H54 (cell line): ENCODE data around the gene ODAD3.
"Not testable (repeated sequence)": the region's sequence is repeated elsewhere in the genome, so short reads cannot be mapped to it uniquely, and the experiment has no call there.

Source experiments
- DNase-seq: peaks from one replicate; pipeline ENCODE4 v3.0.0; 2011; ENCODE audit warnings: low spot score, mixed read lengths; ENCODE audit not compliant: insufficient read length
- FAIRE-seq: peaks from 3 replicates; lab custom pipeline; 2011; peaks lifted over from hg19 to GRCh38; lab: Jason Lieb, UNC
- POLR2A ChIP-seq: IDR thresholded peaks from 2 replicates; pipeline ENCODE4 v1.6.1; 2011; ENCODE audit warnings: low read depth, mild to moderate bottlenecking, low read length

Gene ODAD3

DNA sequence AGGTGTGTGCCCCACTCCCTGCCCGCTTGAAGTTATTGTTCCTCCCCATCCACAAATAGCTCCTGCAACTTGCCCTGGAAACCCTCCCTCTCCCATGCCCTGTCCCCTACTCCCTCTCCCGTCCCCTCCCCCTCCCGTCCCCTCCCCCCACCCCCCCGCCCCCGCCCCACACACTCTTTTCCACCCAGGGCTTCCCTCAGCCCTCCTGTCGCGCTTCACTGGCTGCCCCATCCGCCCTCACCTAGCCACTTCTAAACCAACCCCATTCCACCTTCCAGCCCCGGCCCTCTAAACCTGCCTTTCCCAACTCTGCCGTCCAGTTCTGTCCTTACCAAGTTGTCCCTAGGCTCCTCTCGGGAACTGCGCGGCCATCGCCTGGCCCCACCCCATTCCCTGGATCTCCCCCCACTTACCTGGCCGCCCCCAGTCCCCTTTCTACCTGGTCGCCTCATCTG, 16.8 kb downstream of the ODAD3 start:
- no peak for FAIRE-seq
- TF ChIP-seq POLR2A, result no peak
- DNase-seq, result no peak

DNA sequence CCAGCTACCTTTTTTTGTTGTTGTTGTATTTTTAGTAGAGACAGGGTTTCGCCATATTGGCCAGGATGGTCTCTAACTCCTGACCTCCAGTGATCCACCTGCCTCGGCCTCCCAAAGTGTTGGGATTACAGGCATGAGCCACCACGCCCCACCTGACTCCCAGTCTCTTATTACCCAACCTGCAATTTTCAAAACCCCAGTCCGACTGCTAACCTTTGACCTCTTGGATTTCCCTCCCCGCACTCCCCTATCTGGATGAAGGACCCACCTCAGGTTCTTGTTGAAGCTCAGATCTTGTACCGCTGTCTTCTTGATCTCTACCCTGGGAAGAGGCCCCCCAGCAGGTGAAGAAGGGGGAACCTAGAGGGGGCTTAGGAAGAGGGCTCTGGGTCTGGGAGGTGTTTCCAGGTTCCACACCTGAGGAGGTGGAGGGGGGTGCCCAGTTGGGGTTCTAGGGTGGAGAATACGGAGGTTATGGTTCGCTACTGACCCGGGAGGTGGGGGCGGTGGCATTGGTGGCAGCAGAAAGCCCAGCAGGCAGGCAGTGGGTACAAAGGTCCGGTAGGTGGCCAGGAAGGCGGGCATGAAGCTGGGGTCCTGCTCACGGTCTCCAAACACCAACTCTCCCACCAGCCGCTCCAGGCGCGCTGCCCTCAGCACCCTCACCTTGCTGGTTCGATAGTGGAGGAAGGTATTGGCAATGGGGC, 18.4 kb downstream of the ODAD3 start:
- FAIRE-seq (no peak), DNase-seq (no peak)
- no peak for TF ChIP-seq POLR2A

DNA sequence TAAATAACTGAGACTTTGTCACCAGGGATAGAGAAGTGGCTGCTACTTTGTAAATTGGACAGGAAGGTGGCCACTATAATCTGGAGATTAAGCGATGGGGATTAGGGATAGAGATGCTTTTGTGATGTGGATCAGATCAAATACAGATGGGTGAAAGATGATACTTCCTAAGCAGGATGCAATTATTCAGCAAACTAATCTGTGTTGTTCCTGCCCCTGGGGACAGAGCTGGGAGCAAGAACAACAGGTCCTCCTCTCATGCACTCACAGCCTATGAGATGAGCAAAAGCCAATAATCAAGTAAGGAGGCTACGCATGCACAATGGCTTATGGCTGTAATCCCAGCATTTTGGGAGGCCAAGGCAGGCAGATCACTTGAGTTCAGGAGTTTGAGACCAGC, 20.4 kb downstream of the ODAD3 start:
- DNase-seq, result no peak
- FAIRE-seq, result no peak
- TF ChIP-seq POLR2A, result no peak

DNA sequence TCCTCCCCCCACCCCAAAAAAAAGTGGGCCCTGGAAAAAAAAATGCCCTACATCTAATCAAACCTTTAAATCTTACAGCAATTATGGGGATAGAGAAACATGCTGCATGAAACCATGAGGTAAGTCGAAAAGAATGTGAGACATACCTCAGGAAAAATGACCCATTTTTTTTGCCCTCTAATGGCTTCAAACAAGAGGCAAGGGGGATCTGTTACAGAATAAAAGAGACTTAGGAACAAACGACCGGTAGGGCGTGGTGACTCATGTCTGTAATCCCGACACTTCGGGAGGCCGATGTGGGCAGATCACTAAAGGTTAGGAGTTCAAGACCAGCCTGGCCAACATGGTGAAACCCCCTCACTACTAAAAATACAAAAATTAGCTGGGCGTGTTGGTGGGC, 24.2 kb downstream of the ODAD3 start:
- FAIRE-seq (peak; percentile 67), DNase-seq (peak; percentile 53)
- TF ChIP-seq POLR2A, result no peak

DNA sequence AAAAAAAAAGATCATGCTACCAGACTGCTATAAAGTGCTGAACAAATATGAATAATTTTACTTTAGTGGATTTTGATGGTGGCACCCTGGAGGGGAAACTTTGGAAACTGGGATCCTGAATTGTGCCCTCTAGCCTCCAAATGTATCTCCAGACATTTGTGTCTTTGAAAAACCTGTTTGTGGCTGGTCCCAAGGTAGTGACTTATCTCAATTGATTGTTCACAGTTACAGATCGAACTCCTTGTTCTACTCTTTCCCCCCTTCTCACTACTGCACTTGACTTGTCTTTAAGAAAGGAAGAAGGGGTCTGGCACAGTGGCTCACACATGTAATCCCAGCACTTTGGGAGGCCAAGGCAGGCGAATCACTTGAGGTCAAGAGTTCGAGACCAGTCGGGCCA, 26.3 kb downstream of the ODAD3 start:
- DNase-seq (no peak), FAIRE-seq (peak; percentile 15)
- no peak for TF ChIP-seq POLR2A

DNA sequence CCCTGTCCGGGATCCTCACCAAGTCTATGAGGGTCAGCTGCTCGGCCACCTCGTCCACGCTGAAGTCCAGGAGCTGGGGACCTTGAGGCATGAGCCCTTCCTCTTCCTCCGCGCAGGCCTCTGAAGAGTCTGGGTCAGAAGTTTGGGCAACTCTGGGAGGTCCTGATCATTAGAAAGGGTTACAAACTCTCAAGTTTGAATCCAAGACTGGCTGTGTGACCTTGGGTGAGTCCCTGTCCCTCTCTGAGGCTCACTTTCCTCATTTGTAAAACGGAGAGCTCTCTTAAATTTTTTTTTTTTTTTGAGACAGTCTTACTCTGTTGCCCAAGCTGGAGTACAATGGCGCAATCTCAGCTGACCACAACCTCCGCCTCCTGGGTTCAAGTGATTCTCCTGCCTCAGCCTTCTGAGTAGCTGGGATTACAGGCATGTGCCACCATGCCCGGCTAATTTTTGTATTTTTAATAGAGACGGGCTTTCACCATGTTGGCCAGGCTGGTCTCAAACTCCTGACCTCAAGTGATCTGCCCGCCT, 28.2 kb downstream of the ODAD3 start:
- not testable (repeated sequence) for DNase-seq, FAIRE-seq

DNA sequence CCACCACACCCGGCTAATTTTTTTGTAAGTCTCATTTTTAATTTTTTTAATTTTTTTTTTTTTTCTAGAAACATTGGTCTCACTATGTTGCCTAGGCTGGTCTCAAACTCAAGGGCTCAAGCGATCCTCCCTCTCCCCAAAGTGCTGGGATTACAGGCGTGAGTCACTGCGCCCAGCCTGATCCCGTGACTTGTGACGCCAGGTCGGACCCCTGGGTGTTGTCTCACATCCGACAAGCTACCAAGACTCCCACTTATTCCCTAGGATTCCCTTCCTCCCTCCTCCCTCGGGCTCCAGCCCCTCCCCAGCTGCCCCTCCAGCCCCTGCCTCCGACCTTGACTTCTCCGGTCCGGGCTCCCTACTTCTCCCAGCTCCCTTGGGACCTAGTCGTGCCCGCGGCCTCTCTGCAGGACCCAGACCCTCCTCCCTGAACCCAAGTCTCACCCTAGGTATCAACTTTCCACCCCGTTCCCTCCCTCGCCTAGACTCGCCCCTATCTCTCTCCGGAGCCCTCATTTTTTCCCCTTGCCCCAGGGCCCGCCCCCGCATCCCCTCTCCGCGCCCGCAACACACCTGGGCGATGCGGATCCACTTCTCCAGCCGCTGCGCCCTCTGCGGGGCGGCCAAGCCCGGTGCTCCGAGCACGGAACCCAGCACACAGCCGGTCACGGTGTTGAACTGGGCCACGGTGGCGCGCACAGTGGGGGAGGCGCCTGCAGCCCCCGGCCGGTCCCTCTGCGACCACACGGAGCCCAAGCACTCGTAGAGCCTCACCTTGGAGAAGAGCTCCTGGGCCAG, 28.9 kb downstream of the ODAD3 start:
- FAIRE-seq (no peak), DNase-seq (no peak)
- no peak for TF ChIP-seq POLR2A

DNA sequence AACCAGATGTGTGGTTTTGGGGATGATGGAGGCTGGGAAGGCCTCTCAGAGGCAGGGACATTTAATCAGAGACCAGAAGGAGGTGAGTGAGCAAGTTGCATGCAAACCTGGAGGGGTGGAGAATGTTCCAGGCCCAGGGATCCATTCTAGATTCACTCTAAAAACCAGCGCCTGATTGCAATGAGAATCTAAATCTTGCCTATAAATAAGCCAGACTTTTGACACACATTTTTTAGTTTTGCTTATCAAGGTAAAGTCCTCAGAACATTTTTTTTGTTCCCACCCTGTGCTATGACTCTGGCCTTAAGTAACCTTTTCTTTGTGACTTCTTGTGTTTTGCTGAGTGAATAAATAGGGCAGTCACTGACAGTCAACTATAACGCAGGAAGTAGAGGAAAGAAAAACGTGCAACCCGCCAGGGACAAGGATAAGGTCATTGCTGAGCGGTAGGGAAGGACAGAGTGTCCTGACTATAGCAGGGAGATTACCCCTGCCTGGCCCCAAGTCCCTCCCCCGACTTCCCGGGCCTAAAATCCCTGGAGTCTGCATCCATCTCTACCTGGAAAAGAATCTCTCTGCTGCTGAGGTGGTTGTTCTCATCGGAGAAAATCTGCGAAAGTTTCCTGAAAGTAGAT, 30.2 kb downstream of the ODAD3 start:
- FAIRE-seq, result no peak
- no peak for TF ChIP-seq POLR2A
- no peak for DNase-seq

DNA sequence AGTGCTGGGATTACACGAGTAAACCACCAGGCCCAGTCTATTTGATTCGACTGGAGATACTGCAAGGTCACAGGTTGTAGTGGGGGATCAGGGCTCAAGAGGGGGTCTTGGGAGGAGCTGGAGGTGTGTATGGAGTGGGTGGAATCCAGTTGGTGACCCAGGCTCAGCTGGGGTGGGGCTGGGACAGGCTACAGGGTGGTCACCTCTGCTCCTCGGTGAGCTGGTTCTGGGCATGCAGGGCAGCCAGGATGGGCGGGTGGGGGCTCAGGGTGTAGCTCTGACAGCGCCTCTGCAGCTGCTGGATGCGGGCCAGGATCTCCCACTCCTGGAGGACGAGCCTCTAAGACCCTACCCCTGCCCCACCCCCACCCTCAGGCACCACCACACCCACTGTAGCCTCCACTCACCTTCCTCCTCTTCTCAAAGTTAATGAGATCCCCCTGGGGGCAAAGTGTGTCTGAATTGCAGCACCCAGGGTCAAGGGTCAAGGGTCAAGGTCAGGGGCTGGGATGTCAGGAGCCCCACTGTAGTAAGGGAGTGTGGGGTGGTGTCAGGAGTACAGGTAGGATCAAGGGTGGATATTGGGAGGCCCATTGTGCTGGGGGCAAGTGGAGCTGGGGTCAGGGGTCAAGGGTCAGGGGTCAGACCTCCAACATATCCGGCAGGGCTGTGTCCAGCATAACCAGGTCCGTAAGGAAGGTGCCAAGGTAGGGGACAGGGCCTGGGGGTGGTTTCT, 32.9 kb downstream of the ODAD3 start:
- DNase-seq (no peak), FAIRE-seq (no peak)
- no peak for TF ChIP-seq POLR2A

DNA sequence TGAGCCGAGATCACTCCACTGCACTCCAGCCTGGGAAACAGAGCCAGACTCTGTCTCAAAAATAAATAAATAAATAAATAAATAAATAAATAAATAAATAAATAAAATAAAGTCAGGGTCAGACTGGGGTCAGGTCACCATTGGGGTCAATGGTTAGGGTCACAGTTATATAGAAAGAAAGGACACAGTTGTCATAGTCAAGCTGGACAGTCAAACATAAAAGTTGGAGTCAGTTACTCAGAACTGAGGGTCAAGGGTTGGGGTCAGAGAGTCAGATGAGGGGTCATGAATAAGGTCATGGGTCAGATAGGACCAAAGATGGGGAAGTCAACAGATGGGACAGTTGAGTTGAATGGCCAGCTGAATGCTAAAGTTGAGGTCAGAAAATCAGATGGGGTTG, 34.1 kb downstream of the ODAD3 start:
- no peak for TF ChIP-seq POLR2A
- FAIRE-seq (no peak), DNase-seq (no peak)

DNA sequence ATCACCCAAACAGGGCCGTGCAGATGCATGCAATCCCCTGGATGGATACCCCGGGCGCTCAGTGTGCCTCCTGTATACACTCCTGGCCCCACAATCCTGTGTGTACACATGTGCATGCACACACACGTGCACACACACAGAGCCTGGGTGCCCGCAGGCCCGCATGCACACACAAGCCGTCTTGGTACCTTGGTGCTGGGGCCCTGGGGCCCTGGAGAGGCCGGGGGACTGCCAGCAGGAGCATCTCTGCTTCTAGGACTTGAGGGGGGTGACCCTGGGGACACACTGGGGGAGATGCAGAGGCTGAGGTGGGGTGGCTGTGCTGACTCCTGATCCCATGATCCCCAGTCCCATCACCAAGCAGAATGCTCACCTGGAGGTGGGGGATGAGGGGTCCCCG, 35.3 kb downstream of the ODAD3 start:
- DNase-seq (no peak), FAIRE-seq (no peak)
- no peak for TF ChIP-seq POLR2A

DNA sequence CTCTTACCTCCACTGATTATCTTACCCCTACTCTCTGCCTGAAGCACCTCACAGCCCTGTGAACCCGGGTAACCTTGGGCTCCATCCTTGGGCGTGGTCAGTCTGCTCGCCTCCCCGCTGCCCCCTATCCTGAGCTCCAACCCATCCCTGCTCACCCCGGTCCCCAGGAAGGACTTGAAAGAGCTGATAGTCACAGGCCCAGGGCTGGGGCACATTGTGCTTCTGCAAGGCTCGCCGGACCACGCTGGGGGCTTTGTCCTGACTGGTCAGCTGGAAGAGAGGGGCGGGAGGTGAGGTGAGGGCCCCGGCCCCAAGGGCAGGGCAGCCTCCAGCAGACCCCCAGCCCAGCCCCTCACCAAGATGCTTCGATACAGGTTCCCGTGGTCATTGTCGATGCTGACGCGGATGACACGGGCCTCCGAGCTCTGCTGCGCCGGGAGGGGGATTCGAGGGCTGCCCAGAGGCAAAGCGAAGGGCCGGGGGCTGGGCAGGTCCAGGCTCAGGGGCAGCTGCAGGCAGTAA, 37.8 kb downstream of the ODAD3 start:
- no peak for FAIRE-seq

More for the DNA sequence above, 37.8 kb downstream of the ODAD3 start:
- no peak for TF ChIP-seq POLR2A
- no peak for DNase-seq
